ENCODE results near the gene FGGY.

GRCh38 chr1:59520194-59520593 lies 223.3 kb downstream of the FGGY start:
- TF ChIP-seq, protein P1, sequence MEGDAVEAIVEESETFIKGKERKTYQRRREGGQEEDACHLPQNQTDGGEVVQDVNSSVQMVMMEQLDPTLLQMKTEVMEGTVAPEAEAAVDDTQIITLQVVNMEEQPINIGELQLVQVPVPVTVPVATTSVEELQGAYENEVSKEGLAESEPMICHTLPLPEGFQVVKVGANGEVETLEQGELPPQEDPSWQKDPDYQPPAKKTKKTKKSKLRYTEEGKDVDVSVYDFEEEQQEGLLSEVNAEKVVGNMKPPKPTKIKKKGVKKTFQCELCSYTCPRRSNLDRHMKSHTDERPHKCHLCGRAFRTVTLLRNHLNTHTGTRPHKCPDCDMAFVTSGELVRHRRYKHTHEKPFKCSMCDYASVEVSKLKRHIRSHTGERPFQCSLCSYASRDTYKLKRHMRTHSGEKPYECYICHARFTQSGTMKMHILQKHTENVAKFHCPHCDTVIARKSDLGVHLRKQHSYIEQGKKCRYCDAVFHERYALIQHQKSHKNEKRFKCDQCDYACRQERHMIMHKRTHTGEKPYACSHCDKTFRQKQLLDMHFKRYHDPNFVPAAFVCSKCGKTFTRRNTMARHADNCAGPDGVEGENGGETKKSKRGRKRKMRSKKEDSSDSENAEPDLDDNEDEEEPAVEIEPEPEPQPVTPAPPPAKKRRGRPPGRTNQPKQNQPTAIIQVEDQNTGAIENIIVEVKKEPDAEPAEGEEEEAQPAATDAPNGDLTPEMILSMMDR (IDR thresholded peaks at IDR 0.05 in 4 of 5, conservative IDR thresholded peaks at IDR 0.05 in 1 of 5), result no peak
- no peak for TF ChIP-seq POLR2A (IDR thresholded peaks at IDR 0.05)
